ENCODE measurements around the gene NRARP. TPM values are rescaled to one million over a fixed set of nuclear protein-coding genes. Genes with fewer than 3 reads are reported as not detected.

NRARP gene
- total and polyA plus RNA-seq, 2 of the 13 experiments (the other 11 are each of a cell fraction or from before 2014, with no cell fraction given), result 0.22 to 0.46 TPM

GRCh38 chr9:137254624-137255447, 47.2 kb downstream of the NRARP start, which contains the start of gene NELFB (continued):
- TF ChIP-seq, protein P1, sequence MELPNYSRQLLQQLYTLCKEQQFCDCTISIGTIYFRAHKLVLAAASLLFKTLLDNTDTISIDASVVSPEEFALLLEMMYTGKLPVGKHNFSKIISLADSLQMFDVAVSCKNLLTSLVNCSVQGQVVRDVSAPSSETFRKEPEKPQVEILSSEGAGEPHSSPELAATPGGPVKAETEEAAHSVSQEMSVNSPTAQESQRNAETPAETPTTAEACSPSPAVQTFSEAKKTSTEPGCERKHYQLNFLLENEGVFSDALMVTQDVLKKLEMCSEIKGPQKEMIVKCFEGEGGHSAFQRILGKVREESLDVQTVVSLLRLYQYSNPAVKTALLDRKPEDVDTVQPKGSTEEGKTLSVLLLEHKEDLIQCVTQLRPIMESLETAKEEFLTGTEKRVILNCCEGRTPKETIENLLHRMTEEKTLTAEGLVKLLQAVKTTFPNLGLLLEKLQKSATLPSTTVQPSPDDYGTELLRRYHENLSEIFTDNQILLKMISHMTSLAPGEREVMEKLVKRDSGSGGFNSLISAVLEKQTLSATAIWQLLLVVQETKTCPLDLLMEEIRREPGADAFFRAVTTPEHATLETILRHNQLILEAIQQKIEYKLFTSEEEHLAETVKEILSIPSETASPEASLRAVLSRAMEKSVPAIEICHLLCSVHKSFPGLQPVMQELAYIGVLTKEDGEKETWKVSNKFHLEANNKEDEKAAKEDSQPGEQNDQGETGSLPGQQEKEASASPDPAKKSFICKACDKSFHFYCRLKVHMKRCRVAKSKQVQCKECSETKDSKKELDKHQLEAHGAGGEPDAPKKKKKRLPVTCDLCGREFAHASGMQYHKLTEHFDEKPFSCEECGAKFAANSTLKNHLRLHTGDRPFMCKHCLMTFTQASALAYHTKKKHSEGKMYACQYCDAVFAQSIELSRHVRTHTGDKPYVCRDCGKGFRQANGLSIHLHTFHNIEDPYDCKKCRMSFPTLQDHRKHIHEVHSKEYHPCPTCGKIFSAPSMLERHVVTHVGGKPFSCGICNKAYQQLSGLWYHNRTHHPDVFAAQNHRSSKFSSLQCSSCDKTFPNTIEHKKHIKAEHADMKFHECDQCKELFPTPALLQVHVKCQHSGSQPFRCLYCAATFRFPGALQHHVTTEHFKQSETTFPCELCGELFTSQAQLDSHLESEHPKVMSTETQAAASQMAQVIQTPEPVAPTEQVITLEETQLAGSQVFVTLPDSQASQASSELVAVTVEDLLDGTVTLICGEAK (IDR thresholded peaks at IDR 0.05), result no peak
- TF ChIP-seq, protein P1 (CRISPR knock-in tag; IDR thresholded peaks at IDR 0.05), result no peak; the same call in 1 of the 2 replicates
- TF ChIP-seq ONECUT2 (CRISPR knock-in tag; IDR thresholded peaks at IDR 0.05) (no peak), EP300 (IDR thresholded peaks at IDR 0.05; ENCODE audit: low read depth in 2 of 2, low read length in 2 of 2) (no peak), EP300 (CRISPR knock-in tag; IDR thresholded peaks at IDR 0.05; ENCODE audit: borderline replicate concordance) (no peak), ZBTB44 (CRISPR knock-in tag; IDR thresholded peaks at IDR 0.05) (no peak), ZMAT3 (CRISPR knock-in tag; conservative IDR thresholded peaks at IDR 0.05) (peak; percentile 21; the same call in 1 of the 2 replicates), KAT7 (CRISPR knock-in tag; IDR thresholded peaks at IDR 0.05; ENCODE audit: borderline replicate concordance) (no peak; the same call in 1 of the 2 replicates), KLF11 (CRISPR knock-in tag; IDR thresholded peaks at IDR 0.05) (no peak), YEATS2 (CRISPR knock-in tag; IDR thresholded peaks at IDR 0.05; ENCODE audit: borderline replicate concordance) (no peak), ZNF281 (CRISPR knock-in tag; IDR thresholded peaks at IDR 0.05; ENCODE audit: borderline replicate concordance) (no peak), ZSCAN29 (CRISPR knock-in tag; conservative IDR thresholded peaks at IDR 0.05) (no peak)
